ENCODE results near the gene STX3. TPM values are rescaled to one million over a fixed set of nuclear protein-coding genes. Genes with fewer than 3 reads are reported as not detected.
"Not testable (repeated sequence)": the region's sequence is repeated elsewhere in the genome, so short reads cannot be mapped to it uniquely, and the experiment has no call there.

The STX3 gene
- total and polyA plus RNA-seq, 2 experiments from 2014 or later: 19.0 to 65.5 TPM

DNA sequence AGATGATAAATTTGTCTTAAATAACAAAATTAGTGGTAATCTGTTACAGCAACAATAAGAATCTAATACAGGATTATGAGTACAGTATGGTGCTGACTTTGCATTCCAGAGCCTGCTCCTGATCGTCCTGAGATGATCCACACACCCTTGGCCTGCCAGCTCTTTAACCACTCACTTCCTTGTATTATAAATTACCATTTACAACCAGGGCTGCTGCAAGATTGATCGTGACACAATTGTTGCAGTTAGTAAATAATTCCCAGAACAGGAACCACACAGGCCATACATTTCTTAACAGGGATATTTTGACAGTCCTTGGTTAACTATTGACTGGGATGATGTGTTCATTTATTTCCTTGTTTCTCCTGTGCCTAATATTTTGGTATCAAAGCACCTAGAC lies 94.0 kb downstream of the STX3 start (continued):
- TF ChIP-seq, protein P1, sequence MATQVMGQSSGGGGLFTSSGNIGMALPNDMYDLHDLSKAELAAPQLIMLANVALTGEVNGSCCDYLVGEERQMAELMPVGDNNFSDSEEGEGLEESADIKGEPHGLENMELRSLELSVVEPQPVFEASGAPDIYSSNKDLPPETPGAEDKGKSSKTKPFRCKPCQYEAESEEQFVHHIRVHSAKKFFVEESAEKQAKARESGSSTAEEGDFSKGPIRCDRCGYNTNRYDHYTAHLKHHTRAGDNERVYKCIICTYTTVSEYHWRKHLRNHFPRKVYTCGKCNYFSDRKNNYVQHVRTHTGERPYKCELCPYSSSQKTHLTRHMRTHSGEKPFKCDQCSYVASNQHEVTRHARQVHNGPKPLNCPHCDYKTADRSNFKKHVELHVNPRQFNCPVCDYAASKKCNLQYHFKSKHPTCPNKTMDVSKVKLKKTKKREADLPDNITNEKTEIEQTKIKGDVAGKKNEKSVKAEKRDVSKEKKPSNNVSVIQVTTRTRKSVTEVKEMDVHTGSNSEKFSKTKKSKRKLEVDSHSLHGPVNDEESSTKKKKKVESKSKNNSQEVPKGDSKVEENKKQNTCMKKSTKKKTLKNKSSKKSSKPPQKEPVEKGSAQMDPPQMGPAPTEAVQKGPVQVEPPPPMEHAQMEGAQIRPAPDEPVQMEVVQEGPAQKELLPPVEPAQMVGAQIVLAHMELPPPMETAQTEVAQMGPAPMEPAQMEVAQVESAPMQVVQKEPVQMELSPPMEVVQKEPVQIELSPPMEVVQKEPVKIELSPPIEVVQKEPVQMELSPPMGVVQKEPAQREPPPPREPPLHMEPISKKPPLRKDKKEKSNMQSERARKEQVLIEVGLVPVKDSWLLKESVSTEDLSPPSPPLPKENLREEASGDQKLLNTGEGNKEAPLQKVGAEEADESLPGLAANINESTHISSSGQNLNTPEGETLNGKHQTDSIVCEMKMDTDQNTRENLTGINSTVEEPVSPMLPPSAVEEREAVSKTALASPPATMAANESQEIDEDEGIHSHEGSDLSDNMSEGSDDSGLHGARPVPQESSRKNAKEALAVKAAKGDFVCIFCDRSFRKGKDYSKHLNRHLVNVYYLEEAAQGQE (IDR thresholded peaks at IDR 0.05; ENCODE audit: unreplicated experiment): no peak

DNA sequence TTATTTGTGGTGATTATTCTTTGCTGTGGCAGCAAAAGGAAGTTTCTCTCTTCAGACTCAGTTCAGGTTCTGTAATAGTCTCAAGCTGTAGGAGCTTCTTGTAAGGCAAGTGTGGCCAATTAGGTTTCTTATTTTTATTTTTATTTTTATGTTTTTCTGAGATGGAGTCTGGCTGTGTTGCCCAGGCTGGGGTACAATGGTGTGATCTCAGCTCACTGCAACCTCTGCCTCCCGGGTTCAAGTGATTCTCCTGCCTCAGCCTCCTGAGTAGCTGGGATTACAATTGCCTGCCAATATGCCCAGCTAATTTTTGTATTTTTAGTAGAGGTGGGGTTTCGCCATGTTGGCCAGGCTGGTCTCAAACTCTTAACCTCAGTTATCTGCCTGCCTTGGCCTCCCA lies 94.4 kb downstream of the STX3 start:
- H3K36me3 Mint-ChIP-seq (ENCODE audit: low read depth); H3K4me3 Mint-ChIP-seq: not testable (repeated sequence)

DNA sequence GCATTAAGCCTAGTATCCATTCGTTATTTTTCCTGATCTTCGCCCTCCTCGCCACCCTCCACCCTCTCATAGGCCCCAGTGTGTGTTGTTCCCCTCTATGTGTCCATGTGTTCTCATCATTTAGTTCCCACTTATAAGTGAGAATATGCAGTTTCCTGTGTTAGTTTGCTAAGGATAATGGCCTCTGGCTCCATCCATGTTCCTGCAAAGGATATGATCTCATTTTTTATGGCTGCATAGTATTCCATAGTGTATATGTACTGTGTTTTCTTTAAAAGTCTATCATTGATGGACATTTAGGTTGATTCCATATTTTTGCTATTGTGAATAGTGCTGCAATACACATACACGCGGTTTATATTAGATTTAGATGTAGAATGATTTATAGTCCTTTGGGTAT lies 96.2 kb downstream of the STX3 start:
- not testable (repeated sequence) for H3K4me2 ChIP-seq; H3K27ac ChIP-seq (ENCODE audit: low read depth); H3K4me3 Mint-ChIP-seq; H3K36me3 Mint-ChIP-seq (ENCODE audit: low read depth); H3K27ac Mint-ChIP-seq; H2AFZ ChIP-seq; H3K27me3 ChIP-seq (ENCODE audit: insufficient read depth); ATAC-seq; H3K36me3 ChIP-seq (ENCODE audit: insufficient read depth); H3F3A ChIP-seq (replicated peaks; ENCODE audit: low read depth); H3K27me3 Mint-ChIP-seq (ENCODE audit: insufficient read depth, low read depth, poor library complexity); H3K4me1 ChIP-seq (ENCODE audit: insufficient read depth); H3K4me3 ChIP-seq; H4K20me1 ChIP-seq (replicated peaks; ENCODE audit: insufficient read depth); H3K4me1 Mint-ChIP-seq; H3K9me3 Mint-ChIP-seq; DNase-seq (ENCODE audit: low spot score); H3K79me2 ChIP-seq (replicated peaks; ENCODE audit: insufficient read depth); H3K9me2 ChIP-seq (ENCODE audit: insufficient read depth)

More for the DNA sequence above, 94.4 kb downstream of the STX3 start:
- H3K27ac Mint-ChIP-seq; H3K36me3 ChIP-seq (ENCODE audit: insufficient read depth); H3K79me2 ChIP-seq (replicated peaks; ENCODE audit: insufficient read depth); ATAC-seq; H3F3A ChIP-seq (replicated peaks; ENCODE audit: low read depth); H3K27me3 Mint-ChIP-seq (ENCODE audit: insufficient read depth, low read depth, poor library complexity); H2AFZ ChIP-seq; H3K4me3 ChIP-seq; H3K27ac ChIP-seq (ENCODE audit: low read depth); H3K4me2 ChIP-seq; H3K27me3 ChIP-seq (ENCODE audit: insufficient read depth); H3K4me1 Mint-ChIP-seq; DNase-seq (ENCODE audit: low spot score); H4K20me1 ChIP-seq (replicated peaks; ENCODE audit: insufficient read depth); H3K9me2 ChIP-seq (ENCODE audit: insufficient read depth); H3K9me3 Mint-ChIP-seq: not testable (repeated sequence)
- H3K4me1 ChIP-seq (ENCODE audit: insufficient read depth): peaks cover 15% of the 10 kb centered on the region

DNA sequence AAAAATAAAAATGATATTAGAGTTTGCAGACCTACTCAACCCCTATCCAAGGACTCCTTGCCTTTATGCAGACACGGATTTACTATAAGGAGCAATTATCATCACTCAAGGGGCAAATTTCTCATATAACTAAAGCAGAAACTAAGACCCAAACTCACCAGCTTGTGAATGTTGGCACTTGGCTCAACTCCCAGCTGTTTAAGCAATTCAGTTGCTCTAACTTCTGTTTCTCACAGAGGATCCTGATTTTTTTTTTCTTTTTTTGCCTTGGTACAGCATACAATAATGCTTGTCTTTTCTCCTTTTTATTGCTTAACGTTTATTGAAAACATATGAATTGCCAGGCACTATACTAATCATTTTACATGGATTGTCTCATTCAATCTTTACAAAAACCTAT lies 99.7 kb downstream of the STX3 start:
- DNase-seq (ENCODE audit: low spot score): no peak
- TF ChIP-seq, protein P2, sequence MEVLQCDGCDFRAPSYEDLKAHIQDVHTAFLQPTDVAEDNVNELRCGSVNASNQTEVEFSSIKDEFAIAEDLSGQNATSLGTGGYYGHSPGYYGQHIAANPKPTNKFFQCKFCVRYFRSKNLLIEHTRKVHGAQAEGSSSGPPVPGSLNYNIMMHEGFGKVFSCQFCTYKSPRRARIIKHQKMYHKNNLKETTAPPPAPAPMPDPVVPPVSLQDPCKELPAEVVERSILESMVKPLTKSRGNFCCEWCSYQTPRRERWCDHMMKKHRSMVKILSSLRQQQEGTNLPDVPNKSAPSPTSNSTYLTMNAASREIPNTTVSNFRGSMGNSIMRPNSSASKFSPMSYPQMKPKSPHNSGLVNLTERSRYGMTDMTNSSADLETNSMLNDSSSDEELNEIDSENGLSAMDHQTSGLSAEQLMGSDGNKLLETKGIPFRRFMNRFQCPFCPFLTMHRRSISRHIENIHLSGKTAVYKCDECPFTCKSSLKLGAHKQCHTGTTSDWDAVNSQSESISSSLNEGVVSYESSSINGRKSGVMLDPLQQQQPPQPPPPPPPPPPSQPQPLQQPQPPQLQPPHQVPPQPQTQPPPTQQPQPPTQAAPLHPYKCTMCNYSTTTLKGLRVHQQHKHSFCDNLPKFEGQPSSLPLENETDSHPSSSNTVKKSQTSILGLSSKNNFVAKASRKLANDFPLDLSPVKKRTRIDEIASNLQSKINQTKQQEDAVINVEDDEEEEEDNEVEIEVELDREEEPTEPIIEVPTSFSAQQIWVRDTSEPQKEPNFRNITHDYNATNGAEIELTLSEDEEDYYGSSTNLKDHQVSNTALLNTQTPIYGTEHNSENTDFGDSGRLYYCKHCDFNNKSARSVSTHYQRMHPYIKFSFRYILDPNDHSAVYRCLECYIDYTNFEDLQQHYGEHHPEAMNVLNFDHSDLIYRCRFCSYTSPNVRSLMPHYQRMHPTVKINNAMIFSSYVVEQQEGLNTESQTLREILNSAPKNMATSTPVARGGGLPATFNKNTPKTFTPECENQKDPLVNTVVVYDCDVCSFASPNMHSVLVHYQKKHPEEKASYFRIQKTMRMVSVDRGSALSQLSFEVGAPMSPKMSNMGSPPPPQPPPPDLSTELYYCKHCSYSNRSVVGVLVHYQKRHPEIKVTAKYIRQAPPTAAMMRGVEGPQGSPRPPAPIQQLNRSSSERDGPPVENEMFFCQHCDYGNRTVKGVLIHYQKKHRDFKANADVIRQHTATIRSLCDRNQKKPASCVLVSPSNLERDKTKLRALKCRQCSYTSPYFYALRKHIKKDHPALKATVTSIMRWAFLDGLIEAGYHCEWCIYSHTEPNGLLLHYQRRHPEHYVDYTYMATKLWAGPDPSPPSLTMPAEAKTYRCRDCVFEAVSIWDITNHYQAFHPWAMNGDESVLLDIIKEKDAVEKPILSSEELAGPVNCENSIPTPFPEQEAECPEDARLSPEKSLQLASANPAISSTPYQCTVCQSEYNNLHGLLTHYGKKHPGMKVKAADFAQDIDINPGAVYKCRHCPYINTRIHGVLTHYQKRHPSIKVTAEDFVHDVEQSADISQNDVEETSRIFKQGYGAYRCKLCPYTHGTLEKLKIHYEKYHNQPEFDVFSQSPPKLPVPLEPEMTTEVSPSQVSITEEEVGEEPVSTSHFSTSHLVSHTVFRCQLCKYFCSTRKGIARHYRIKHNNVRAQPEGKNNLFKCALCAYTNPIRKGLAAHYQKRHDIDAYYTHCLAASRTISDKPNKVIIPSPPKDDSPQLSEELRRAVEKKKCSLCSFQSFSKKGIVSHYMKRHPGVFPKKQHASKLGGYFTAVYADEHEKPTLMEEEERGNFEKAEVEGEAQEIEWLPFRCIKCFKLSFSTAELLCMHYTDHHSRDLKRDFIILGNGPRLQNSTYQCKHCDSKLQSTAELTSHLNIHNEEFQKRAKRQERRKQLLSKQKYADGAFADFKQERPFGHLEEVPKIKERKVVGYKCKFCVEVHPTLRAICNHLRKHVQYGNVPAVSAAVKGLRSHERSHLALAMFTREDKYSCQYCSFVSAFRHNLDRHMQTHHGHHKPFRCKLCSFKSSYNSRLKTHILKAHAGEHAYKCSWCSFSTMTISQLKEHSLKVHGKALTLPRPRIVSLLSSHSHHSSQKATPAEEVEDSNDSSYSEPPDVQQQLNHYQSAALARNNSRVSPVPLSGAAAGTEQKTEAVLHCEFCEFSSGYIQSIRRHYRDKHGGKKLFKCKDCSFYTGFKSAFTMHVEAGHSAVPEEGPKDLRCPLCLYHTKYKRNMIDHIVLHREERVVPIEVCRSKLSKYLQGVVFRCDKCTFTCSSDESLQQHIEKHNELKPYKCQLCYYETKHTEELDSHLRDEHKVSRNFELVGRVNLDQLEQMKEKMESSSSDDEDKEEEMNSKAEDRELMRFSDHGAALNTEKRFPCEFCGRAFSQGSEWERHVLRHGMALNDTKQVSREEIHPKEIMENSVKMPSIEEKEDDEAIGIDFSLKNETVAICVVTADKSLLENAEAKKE (CRISPR knock-in tag; IDR thresholded peaks at IDR 0.05): no peak
- TF ChIP-seq ZNF331 (CRISPR knock-in tag; IDR thresholded peaks at IDR 0.05; ENCODE audit: low read depth) (no peak), ZNF114 (CRISPR knock-in tag; IDR thresholded peaks at IDR 0.05) (no peak), JUNB (IDR thresholded peaks at IDR 0.05; ENCODE audit: unreplicated experiment) (no peak)

More for the DNA sequence above, 99.7 kb downstream of the STX3 start:
- Mint-ChIP-seq H3K27me3 (ENCODE audit: insufficient read depth, low read depth, poor library complexity) (no peaks in the 10 kb centered on the region), H3K36me3 (ENCODE audit: low read depth) (no peaks in the 10 kb centered on the region), H3K4me1 (peaks cover 12% of the 10 kb centered on the region), H3K27ac (no peak overlapping the region), H3K9me3 (no peaks in the 10 kb centered on the region), H3K4me3 (no peak overlapping the region)
- H2AFZ ChIP-seq: no peak overlapping the region
- H3K36me3 ChIP-seq (ENCODE audit: insufficient read depth): no peaks in the 10 kb centered on the region
- H3K9me2 ChIP-seq (ENCODE audit: insufficient read depth): 0 out of 2 replicates have a peak, but pooled peaks cover 7% of the 10 kb centered on the region
- no peak for ATAC-seq
- no peak overlapping the region for H3K4me3 ChIP-seq
- peaks cover 9% of the 10 kb centered on the region; the same call in 1 of the 2 replicates for H3K4me1 ChIP-seq (ENCODE audit: insufficient read depth)
- no peaks in the 10 kb centered on the region for H3F3A ChIP-seq (replicated peaks; ENCODE audit: low read depth)
- H3K79me2 ChIP-seq (replicated peaks; ENCODE audit: insufficient read depth): no peaks in the 10 kb centered on the region
- H3K27me3 ChIP-seq (ENCODE audit: insufficient read depth): no peaks in the 10 kb centered on the region
- H3K4me2 ChIP-seq: no peak overlapping the region
- no peaks in the 10 kb centered on the region for H4K20me1 ChIP-seq (replicated peaks; ENCODE audit: insufficient read depth)
- no peak overlapping the region for H3K27ac ChIP-seq (ENCODE audit: low read depth)
